Suprapubic skin (tissue), 4 donors: ENCODE data around the gene MPC2. TPM values are rescaled to one million over a fixed set of nuclear protein-coding genes. Genes with fewer than 3 reads are reported as not detected.
"Not testable (repeated sequence)": the region's sequence is repeated elsewhere in the genome, so short reads cannot be mapped to it uniquely, and the experiment has no call there.

ENCODE experiments used
- DNase-seq, 2 donors: peaks; one replicate each; pipeline ENCODE4 v3.0.0-alpha.2; 2019; ENCODE audit warnings: low spot score in 2 of 2
- H3K27ac ChIP-seq: fragments of 200-600 bp; sonication (generic); one replicate; pipeline ENCODE4 v1.5.1; 2019
- H3K27me3 ChIP-seq: fragments of 200-600 bp; sonication (generic); one replicate; pipeline ENCODE4 v1.5.1; 2019
- H3K36me3 ChIP-seq: fragments of 200-600 bp; sonication (generic); one replicate; pipeline ENCODE4 v1.5.1; 2019
- H3K4me1 ChIP-seq: fragments of 200-600 bp; sonication (generic); one replicate; pipeline ENCODE4 v1.5.1; 2019
- H3K4me3 ChIP-seq: fragments of 200-600 bp; sonication (generic); one replicate; pipeline ENCODE4 v1.5.1; 2019; ENCODE audit warnings: mild to moderate bottlenecking
- H3K9me3 ChIP-seq: fragments of 200-600 bp; sonication (generic); one replicate; pipeline ENCODE4 v1.5.1; 2019
- CTCF ChIP-seq, 2 donors: fragments of 200-600 bp in 1 of 2; fragments of 450-650 bp in 1 of 2; sonication (generic) in 1 of 2; IDR thresholded peaks; one replicate each; pipeline ENCODE4 v1.5.1; 2016 to 2019; ENCODE audit warnings: antibody characterized with exemption in 2 of 2, mild to moderate bottlenecking in 1 of 2, moderate library complexity in 1 of 2
- EP300 ChIP-seq: sonication (generic); formaldehyde crosslinking; IDR thresholded peaks from one replicate; pipeline ENCODE4 v1.6.1; 2017; ENCODE audit warnings: antibody characterized with exemption
- POLR2A ChIP-seq, 2 donors: fragments of 450-650 bp; IDR thresholded peaks; one replicate each; pipeline ENCODE4 v1.6.1; 2017; ENCODE audit warnings: antibody characterized with exemption in 2 of 2, mild to moderate bottlenecking in 2 of 2, moderate library complexity in 2 of 2
- POLR2AphosphoS5 ChIP-seq, 3 donors: sonication (generic); formaldehyde crosslinking; IDR thresholded peaks; one replicate each; pipeline ENCODE4 v1.6.1; 2017; ENCODE audit warnings: antibody characterized with exemption in 3 of 3
- WGBS: methylation state at CpG from one replicate; pipeline ENCODE4 v1.1.5; 2018; 5-methylcytosine and 5-hydroxymethylcytosine counted together
- total RNA-seq, 4 donors: library from RNA; depleted of rRNA; stranded (reverse); fragments of >200 nt; gene quantifications; one replicate each; pipeline ENCODE4 v1.1.0, GENCODE V29; 2016

MPC2 gene
- total RNA-seq, 4 donors from 2014 or later = 16.5 to 47.3 (median 34.4) TPM

DNA sequence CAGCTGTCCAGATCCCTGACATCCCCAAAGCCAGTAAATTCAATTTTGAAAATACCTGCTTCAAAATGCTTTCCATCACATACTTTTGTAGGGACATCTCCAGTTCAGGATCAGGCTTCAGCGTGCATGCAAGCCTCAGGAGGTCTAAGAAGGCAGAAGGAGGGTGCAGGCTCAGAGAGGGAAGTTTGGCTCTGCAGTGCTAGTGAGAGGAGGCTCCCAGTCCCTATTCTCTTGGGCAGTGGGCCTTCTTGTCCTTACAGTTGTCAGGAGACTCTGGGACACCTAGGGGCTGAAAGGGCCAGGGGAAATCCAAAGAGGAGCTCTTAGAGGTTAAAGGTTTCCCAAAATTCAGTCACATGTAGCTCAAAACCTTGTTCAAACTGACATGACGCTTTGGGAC is 43.1 kb downstream of the MPC2 start:
- Histone ChIP-seq H3K9me3 (no peaks in the 10 kb centered on the region), H3K4me1 (no peaks in the 10 kb centered on the region), H3K36me3 (no peaks in the 10 kb centered on the region), H3K27me3 (no peaks in the 10 kb centered on the region), H3K27ac (no peak overlapping the region), H3K4me3 (no peak overlapping the region)
- 83% methylated on average over 2 of the region's 2 CpGs for WGBS
- DNase-seq = no peak
- TF ChIP-seq EP300 = no peak
- no peak for TF ChIP-seq POLR2A (IDR thresholded peaks at IDR 0.05)
- no peak for TF ChIP-seq POLR2AphosphoS5 (IDR thresholded peaks at IDR 0.05)
- no peak for TF ChIP-seq CTCF (IDR thresholded peaks at IDR 0.05)

GRCh38 chr1:167890400-167890799 is 46.5 kb downstream of the MPC2 start:
- no peaks in the 10 kb centered on the region for H3K4me1 ChIP-seq
- no peaks in the 10 kb centered on the region for H3K36me3 ChIP-seq
- no peaks in the 10 kb centered on the region for H3K27me3 ChIP-seq
- H3K9me3 ChIP-seq = no peaks in the 10 kb centered on the region
- no peak overlapping the region for H3K4me3 ChIP-seq
- TF ChIP-seq CTCF (IDR thresholded peaks at IDR 0.05) (no peak), EP300 (no peak), POLR2AphosphoS5 (IDR thresholded peaks at IDR 0.05) (no peak), POLR2A (IDR thresholded peaks at IDR 0.05) (no peak)
- no peak for DNase-seq
- H3K27ac ChIP-seq = no peak overlapping the region

GRCh38 chr1:167887187-167887586 is 49.7 kb downstream of the MPC2 start:
- not testable (repeated sequence) for DNase-seq, H3K4me1 ChIP-seq, H3K27me3 ChIP-seq, H3K27ac ChIP-seq, H3K9me3 ChIP-seq, H3K36me3 ChIP-seq, H3K4me3 ChIP-seq
- 95% methylated on average over 2 of the region's 2 CpGs for WGBS

GRCh38 chr1:167882376-167882775 is 54.5 kb downstream of the MPC2 start:
- Histone ChIP-seq H3K9me3 (no peaks in the 10 kb centered on the region), H3K36me3 (no peaks in the 10 kb centered on the region), H3K27ac (no peak overlapping the region), H3K4me3 (no peak overlapping the region), H3K4me1 (no peaks in the 10 kb centered on the region), H3K27me3 (no peaks in the 10 kb centered on the region)
- TF ChIP-seq POLR2AphosphoS5 (IDR thresholded peaks at IDR 0.05) (no peak), CTCF (IDR thresholded peaks at IDR 0.05) (no peak), POLR2A (IDR thresholded peaks at IDR 0.05) (no peak), EP300 (no peak)
- DNase-seq = no peak
- 93% methylated on average over 8 of the region's 8 CpGs for WGBS

- no peaks in the 10 kb centered on the region for H3K27me3 ChIP-seq
- no peak for DNase-seq
- TF ChIP-seq EP300 (no peak), POLR2A (IDR thresholded peaks at IDR 0.05) (no peak), CTCF (IDR thresholded peaks at IDR 0.05) (no peak), POLR2AphosphoS5 (IDR thresholded peaks at IDR 0.05) (no peak)
- H3K4me3 ChIP-seq = no peak overlapping the region
- no peaks in the 10 kb centered on the region for H3K9me3 ChIP-seq
- no peaks in the 10 kb centered on the region for H3K36me3 ChIP-seq
- WGBS = 80% methylated on average over 3 of the region's 3 CpGs
- no peaks in the 10 kb centered on the region for H3K4me1 ChIP-seq
- no peak overlapping the region for H3K27ac ChIP-seq
Measured at GRCh38 chr1:167881786-167882185, 55.1 kb downstream of the MPC2 start.

DNA sequence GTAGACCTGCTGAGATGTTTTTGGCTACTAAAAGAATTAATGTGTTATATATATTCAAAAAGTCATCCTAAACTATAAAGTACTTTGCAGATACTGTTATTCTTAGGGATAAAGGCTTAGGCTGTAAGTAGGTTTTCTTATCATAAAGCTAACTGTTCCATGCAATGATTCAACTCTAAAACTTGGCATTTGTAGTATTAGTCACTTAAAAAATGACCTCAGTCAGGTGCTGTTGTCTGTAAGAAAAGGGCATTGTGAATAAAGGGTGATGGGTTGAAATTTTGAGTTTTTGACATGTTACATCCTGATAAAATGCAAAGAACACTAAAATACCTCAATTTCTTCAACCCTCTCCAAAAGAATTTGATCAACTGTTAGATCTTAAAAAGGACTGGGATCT is 55.8 kb downstream of the MPC2 start:
- H3K4me3 ChIP-seq = no peak overlapping the region
- no peak for DNase-seq
- no peak overlapping the region for H3K27ac ChIP-seq
- H3K4me1 ChIP-seq = no peaks in the 10 kb centered on the region
- no peaks in the 10 kb centered on the region for H3K9me3 ChIP-seq
- H3K36me3 ChIP-seq = no peaks in the 10 kb centered on the region
- TF ChIP-seq POLR2AphosphoS5 (IDR thresholded peaks at IDR 0.05) (no peak), EP300 (no peak), CTCF (IDR thresholded peaks at IDR 0.05) (no peak), POLR2A (IDR thresholded peaks at IDR 0.05) (no peak)
- H3K27me3 ChIP-seq = no peaks in the 10 kb centered on the region
